ENCODE measurements around the gene CAB39.
"Not testable (repeated sequence)": the region's sequence is repeated elsewhere in the genome, so short reads cannot be mapped to it uniquely, and the experiment has no call there.

Gene CAB39

GRCh38 chr2:230697676-230698075 is 15.0 kb upstream of the CAB39 start:
- no peak for DNase-seq
- in situ Hi-C loops (cut with HindIII; ENCODE audit: low pct_ligation_motif_present, low sequenced_read_pairs) = no loop called here
- TF ChIP-seq CTCF (IDR thresholded peaks at IDR 0.05; ENCODE audit: low read depth, low read length, missing control alignments) = no peak

GRCh38 chr2:230698753-230699152 is 13.9 kb upstream of the CAB39 start:
- H3K36me3 ChIP-seq (replicated peaks); DNase-seq; H3K4me3 ChIP-seq (ENCODE audit: low read depth, low read length); in situ Hi-C loops (cut with HindIII; ENCODE audit: low pct_ligation_motif_present, low sequenced_read_pairs); H3K27ac ChIP-seq; H3K27me3 ChIP-seq (replicated peaks): not testable (repeated sequence)

More at GRCh38 chr2:230697676-230698075, 15.0 kb upstream of the CAB39 start:
- Histone ChIP-seq H3K27me3 (replicated peaks) (no peaks in the 10 kb centered on the region), H3K27ac (no peak overlapping the region), H3K36me3 (replicated peaks) (no peaks in the 10 kb centered on the region), H3K4me3 (ENCODE audit: low read depth, low read length) (no peak overlapping the region)

GRCh38 chr2:230700447-230700846 is 12.2 kb upstream of the CAB39 start:
- in situ Hi-C loops (cut with HindIII; ENCODE audit: low pct_ligation_motif_present, low sequenced_read_pairs) = no loop called here
- H3K4me3 ChIP-seq (ENCODE audit: low read depth, low read length) = no peak overlapping the region
- no peaks in the 10 kb centered on the region for H3K27me3 ChIP-seq (replicated peaks)
- no peaks in the 10 kb centered on the region for H3K36me3 ChIP-seq (replicated peaks)
- no peak for DNase-seq
- no peak overlapping the region for H3K27ac ChIP-seq
- TF ChIP-seq CTCF (IDR thresholded peaks at IDR 0.05; ENCODE audit: low read depth, low read length, missing control alignments) = no peak

- DNase-seq = no peak
These were observed 11.3 kb upstream of the CAB39 start for GRCh38 chr2:230701308-230701707.

GRCh38 chr2:230702457-230702856 is 10.2 kb upstream of the CAB39 start:
- in situ Hi-C loops (cut with HindIII; ENCODE audit: low pct_ligation_motif_present, low sequenced_read_pairs); H3K36me3 ChIP-seq (replicated peaks); DNase-seq; H3K27ac ChIP-seq; H3K27me3 ChIP-seq (replicated peaks); H3K4me3 ChIP-seq (ENCODE audit: low read depth, low read length): not testable (repeated sequence)

More at GRCh38 chr2:230701308-230701707, 11.3 kb upstream of the CAB39 start:
- Histone ChIP-seq H3K4me3 (ENCODE audit: low read depth, low read length) (no peak overlapping the region), H3K27ac (no peak overlapping the region), H3K27me3 (replicated peaks) (no peaks in the 10 kb centered on the region), H3K36me3 (replicated peaks) (no peaks in the 10 kb centered on the region)
- no peak for TF ChIP-seq CTCF (IDR thresholded peaks at IDR 0.05; ENCODE audit: low read depth, low read length, missing control alignments)
- in situ Hi-C loops (cut with HindIII; ENCODE audit: low pct_ligation_motif_present, low sequenced_read_pairs) = no loop called here

GRCh38 chr2:230703514-230703913 is 9.1 kb upstream of the CAB39 start:
- Histone ChIP-seq H3K27ac (no peak overlapping the region), H3K36me3 (replicated peaks) (no peaks in the 10 kb centered on the region), H3K27me3 (replicated peaks) (no peaks in the 10 kb centered on the region), H3K4me3 (ENCODE audit: low read depth, low read length) (no peak overlapping the region)
- in situ Hi-C loops (cut with HindIII; ENCODE audit: low pct_ligation_motif_present, low sequenced_read_pairs) = no loop called here
- DNase-seq = no peak
- TF ChIP-seq CTCF (IDR thresholded peaks at IDR 0.05; ENCODE audit: low read depth, low read length, missing control alignments) = no peak

GRCh38 chr2:230706053-230706521 is 6.6 kb upstream of the CAB39 start:
- Histone ChIP-seq H3K36me3 (replicated peaks) (no peaks in the 10 kb centered on the region), H3K27me3 (replicated peaks) (no peaks in the 10 kb centered on the region), H3K27ac (no peak overlapping the region), H3K4me3 (ENCODE audit: low read depth, low read length) (no peak overlapping the region)
- in situ Hi-C loops (cut with HindIII; ENCODE audit: low pct_ligation_motif_present, low sequenced_read_pairs) = no loop called here
- DNase-seq = no peak
- TF ChIP-seq CTCF (IDR thresholded peaks at IDR 0.05; ENCODE audit: low read depth, low read length, missing control alignments) = no peak
